Measurements from ENCODE around the gene SLC37A4.

DNA sequence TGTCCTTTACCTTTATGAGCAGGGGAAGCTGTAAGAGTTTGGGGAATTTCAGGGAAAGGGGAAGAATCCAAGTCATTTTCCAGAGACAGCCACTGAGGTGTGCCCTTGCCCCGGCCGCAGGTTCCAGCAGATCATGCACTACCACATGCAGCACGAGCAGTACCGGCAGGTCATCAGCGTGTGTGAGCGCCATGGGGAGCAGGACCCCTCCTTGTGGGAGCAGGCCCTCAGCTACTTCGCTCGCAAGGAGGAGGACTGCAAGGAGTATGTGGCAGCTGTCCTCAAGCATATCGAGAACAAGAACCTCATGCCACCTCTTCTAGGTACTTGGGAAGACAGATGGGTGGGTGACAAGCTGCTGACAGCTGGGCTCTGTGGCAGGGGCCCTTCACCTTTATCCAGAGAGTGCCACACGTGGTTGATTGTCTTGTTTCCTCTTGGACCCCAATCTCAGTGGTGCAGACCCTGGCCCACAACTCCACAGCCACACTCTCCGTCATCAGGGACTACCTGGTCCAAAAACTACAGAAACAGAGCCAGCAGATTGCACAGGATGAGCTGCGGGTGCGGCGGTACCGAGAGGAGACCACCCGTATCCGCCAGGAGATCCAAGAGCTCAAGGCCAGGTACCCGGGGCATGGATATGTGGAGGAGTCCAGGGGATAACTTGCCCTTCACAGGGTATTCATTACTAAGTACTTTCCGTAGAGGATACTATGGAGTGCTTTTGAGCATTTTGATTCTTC is 48.2 kb upstream of the SLC37A4 start:
- TF ChIP-seq, protein P1, sequence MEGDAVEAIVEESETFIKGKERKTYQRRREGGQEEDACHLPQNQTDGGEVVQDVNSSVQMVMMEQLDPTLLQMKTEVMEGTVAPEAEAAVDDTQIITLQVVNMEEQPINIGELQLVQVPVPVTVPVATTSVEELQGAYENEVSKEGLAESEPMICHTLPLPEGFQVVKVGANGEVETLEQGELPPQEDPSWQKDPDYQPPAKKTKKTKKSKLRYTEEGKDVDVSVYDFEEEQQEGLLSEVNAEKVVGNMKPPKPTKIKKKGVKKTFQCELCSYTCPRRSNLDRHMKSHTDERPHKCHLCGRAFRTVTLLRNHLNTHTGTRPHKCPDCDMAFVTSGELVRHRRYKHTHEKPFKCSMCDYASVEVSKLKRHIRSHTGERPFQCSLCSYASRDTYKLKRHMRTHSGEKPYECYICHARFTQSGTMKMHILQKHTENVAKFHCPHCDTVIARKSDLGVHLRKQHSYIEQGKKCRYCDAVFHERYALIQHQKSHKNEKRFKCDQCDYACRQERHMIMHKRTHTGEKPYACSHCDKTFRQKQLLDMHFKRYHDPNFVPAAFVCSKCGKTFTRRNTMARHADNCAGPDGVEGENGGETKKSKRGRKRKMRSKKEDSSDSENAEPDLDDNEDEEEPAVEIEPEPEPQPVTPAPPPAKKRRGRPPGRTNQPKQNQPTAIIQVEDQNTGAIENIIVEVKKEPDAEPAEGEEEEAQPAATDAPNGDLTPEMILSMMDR (IDR thresholded peaks at IDR 0.05): no peak
- no peak for TF ChIP-seq ZFX (IDR thresholded peaks at IDR 0.05; ENCODE audit: borderline replicate concordance)

Measured in 22Rv1 (cell line).